HG02943 (cell line): ENCODE results near the gene MALT1.
"Not testable (repeated sequence)": the region's sequence is repeated elsewhere in the genome, so short reads cannot be mapped to it uniquely, and the experiment has no call there.

Source experiments
- ATAC-seq: cut with Tn5 transposase; IDR thresholded peaks from one replicate; pipeline ENCODE4 v1.9.1; 2021; ENCODE audit warnings: mild to moderate bottlenecking, low read depth, moderate library complexity; ENCODE audit not compliant: unreplicated experiment

The MALT1 gene

DNA sequence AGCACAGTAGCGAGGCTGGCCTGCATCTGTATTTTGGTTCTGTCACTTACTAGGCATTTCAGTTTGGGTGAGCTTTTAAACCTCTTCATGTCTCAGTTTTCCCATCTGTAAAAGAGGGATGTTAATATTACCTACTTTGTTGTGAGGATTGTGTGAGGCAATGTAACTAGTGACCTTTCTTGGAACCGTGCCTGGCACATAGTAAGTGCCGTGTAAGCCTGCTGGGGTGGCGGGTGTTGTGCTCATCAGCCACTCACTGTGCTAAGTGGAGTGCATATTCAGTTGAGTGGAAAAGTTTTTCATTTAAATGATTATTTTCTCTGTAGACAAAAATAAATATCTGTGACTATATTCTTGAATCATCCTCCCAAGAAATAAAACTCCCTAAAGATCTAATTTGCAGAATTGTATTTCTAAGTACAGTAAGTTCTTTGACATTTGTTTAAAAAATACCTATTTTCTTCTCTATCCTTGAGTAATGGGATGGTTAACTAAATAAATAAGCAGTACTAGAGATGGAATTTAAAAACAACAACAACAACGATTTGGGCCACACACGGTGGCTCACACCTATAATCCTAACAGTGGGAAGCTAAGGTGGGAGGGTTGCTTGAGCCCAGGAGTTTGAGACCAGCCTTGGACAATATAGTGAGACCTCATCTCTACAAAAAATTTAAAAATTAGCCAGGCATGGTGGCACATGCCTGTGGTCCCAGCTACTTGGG, 56.7 kb downstream of the MALT1 start:
- no peak for ATAC-seq

DNA sequence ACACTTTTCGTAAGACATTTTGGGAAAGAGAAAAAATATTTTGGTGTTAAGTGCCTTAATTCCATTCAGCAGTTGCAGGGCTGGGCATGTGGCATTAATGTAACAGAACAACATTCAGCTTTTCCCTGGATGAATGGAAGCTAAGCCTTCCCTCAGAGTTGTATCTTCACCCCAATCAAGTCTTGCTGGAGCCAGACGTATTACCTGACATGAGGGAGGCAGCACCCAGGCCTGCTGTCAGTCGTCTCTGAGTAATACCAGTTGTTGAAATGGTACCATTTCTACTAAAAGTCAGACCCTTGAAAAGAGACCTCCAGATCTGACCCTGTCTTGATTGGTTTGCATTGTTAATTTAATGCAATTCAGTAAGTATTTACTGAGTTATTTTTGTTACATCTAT, 57.5 kb downstream of the MALT1 start:
- no peak for ATAC-seq

GRCh38 chr18:58730618-58731017, 59.4 kb downstream of the MALT1 start:
- no peak for ATAC-seq

- ATAC-seq, result no peak
These were observed 61.2 kb downstream of the MALT1 start for GRCh38 chr18:58732471-58732870.

DNA sequence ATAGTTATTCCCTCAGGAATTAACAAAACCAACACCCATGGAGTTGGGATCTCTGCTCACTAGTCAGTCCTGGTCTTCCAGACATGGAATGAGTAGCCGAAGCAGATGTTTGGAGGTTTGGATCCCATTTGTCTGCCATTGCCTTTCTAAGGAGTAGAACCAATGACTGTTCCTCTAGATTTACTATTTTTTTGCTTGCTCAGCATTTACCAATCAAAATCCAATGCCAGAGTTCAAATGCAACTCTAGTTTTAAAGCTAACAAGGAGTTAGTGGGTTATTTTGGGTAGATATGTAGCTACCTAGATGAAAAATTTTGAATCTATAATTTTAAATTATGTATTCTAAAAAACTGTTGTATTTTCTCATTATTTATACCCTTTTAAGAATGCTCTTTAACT, 62.6 kb downstream of the MALT1 start:
- no peak for ATAC-seq

GRCh38 chr18:58738322-58738721, 67.1 kb downstream of the MALT1 start:
- ATAC-seq, result no peak

- ATAC-seq, result no peak
These were observed 74.6 kb downstream of the MALT1 start for GRCh38 chr18:58745914-58746313.

- no peak for ATAC-seq
These were observed 77.8 kb downstream of the MALT1 start for GRCh38 chr18:58748899-58749595.

DNA sequence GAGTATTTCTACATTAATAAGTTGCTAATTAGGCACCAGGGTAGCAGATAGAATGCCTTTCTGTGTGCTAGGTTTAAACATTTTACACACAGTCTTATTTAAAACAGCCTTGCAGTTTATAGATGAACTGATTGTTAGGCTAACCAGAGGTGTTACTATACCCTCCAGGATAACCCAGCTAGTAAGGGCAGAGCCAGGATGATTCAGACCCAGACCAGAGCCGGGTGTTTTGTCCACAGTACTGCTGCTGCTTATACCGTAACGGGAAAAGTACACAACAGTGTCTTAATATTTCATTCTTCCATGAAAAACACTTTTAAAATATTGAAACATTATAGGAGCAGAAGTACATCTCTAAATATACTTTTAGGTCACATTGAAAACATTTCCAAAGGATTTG, 82.7 kb downstream of the MALT1 start:
- no peak for ATAC-seq

GRCh38 chr18:58754544-58755068, 83.3 kb downstream of the MALT1 start:
- ATAC-seq, result no peak

- no peak for ATAC-seq
These were observed 84.2 kb downstream of the MALT1 start for GRCh38 chr18:58755304-58756010.

GRCh38 chr18:58756148-58756547, 84.9 kb downstream of the MALT1 start:
- no peak for ATAC-seq

GRCh38 chr18:58756596-58757240, 85.5 kb downstream of the MALT1 start:
- no peak for ATAC-seq

DNA sequence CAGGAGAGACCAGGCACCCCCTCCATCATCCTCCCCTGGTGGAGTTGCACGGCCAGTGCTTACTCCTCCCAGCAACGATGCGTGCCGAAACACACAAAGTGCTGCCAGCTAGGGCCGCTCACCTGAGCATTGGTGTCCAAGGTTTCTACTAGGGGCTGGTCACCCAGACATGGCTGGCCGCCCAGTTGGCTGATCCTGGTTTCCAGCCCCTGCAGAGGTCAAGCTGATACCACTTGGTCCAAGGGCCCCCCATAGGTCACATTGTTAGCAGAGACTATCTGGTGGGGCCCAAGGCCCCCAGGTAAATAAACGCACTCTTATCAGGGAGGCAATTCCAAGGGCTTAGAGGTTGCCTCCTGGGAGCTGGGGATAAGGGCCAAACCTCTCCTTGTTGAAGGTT, 86.1 kb downstream of the MALT1 start:
- ATAC-seq, result not testable (repeated sequence)

DNA sequence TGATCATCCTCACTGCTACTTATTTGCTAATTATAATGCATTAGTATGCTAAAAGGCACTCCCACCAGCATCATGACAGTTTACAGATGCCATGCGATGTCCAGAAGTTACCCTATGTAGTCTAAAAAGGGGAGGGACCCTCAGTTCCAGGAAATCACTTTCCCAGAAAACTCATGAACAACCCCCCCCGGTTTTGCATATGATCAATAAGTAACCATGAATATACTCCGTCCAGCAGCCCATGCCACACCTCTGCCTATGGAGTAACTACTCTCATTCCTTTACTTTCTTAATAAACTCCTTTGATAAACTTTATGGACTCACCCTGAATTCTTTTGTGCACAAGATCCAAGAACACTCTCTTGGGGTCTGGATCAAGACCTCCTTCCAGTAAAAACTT, 86.8 kb downstream of the MALT1 start:
- no peak for ATAC-seq

DNA sequence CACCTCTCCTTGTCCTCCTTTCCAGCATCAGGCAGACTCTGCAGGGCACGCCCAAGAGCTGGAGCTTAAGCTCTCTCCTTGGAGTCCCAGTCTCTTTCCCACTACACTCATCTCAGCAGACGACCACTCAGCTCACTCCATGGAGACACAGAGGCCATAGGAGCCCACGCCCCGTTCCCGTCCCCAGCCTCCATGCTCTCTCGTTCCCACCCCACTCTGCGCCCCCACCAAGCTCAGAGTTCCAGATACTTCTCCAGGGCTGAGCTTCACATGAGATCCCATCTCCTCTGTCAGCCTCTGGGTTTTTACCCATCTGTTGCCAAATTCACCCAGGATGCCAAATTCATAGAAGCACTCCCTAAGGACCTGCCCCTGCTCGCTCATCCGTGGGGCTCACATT, 87.3 kb downstream of the MALT1 start:
- ATAC-seq, result no peak

DNA sequence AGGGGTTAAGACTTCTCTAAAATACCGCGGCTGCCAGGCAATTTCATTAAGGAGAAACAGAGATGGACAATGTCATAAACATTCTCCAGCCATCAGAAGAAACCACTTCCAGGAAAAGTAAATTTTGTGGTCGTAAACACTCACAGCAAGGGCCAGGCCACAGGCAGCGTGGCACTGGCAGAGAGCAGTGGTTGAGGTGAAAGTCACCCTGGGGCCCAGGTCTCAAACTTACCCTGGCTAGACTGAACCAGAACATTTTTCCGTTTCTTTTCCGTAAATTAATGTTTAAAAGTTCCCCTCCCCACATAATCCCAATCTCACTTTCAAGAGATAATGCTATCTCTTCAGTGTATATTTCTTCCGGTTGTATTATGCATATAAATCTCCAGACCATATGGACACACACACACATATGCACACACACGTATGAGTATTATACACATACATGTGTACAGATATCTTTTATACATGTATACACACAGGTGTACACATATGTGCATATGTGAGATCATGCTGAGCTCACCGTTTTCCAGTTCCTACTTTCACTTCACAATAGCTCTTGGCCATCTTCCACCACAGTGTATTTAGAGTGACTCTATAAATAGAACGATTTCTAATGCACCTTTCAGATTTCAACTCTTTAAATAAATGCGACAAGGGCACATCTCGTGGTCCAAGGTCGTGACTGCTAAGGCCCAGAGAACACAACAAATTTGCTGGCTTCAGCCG, 90.1 kb downstream of the MALT1 start:
- ATAC-seq, result peak; percentile 69

GRCh38 chr18:58761970-58762780, 90.9 kb downstream of the MALT1 start:
- no peak for ATAC-seq

GRCh38 chr18:58762781-58763171, 91.5 kb downstream of the MALT1 start:
- no peak for ATAC-seq
